GM18526 (cell line): ENCODE measurements around the gene RBM4B.

Source experiments
- POLR2A ChIP-seq: IDR thresholded peaks from 3 replicates; pipeline ENCODE4 v1.6.1; 2011; ENCODE audit not compliant: insufficient read length; ENCODE audit errors: extremely low read depth

Gene RBM4B

DNA sequence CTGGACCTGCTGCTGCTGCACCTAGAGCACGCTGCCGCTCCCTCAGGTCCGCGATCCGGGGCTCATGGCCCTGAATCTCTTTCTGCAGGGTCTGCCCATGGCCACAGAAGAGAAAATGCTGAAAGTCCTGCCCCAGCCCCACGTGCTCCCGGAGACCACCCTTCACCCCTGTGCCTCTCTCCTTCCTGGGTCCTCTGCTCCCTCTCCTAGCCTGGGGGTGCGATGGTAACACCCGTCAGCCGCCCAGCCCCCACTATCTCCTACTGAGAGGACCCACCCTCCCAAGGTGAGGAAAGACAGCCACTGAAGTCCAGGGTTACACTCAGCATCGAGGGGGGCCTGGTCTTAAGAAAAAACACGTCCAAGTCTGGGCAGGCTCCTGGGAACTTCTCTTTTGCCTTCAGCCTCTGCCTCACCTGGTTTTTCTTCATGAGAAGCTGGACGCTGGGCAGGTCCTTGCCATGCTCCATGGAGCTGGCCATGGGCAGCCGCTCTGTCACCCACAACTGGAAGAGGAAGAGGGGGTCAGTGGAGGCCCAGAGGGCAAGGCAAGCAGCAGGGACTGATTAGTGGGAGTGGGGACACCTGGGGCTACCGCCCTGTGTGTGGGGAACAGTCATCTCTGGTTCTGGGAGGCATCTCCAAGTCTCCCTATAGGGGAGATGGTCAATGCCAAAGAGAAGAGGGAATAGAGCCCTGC lies 15.8 kb upstream of the RBM4B start:
- TF ChIP-seq POLR2A = no peak

DNA sequence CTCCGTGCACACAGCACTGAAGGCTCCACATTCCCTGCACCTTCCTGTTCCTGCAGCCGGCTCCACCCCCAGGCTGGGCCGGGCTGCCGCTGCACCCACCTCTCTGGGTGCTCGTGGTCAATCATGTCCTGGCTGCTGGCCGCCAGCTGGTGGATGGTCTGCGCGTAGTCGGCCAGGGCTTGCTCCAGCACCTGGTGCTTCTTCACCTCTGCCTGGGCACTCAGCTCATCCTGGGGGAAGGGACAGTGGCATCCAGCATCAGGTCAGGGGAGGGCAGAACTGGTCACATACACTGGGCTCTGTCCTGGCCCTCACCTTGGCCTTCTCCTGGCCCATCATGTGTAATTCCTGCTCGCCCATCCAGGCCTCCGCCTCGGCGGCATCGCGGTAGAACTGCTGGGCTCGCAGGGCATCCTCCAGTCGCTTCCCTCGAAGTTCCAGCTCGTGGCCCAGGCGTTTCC lies 15.2 kb upstream of the RBM4B start:
- no peak for TF ChIP-seq POLR2A

DNA sequence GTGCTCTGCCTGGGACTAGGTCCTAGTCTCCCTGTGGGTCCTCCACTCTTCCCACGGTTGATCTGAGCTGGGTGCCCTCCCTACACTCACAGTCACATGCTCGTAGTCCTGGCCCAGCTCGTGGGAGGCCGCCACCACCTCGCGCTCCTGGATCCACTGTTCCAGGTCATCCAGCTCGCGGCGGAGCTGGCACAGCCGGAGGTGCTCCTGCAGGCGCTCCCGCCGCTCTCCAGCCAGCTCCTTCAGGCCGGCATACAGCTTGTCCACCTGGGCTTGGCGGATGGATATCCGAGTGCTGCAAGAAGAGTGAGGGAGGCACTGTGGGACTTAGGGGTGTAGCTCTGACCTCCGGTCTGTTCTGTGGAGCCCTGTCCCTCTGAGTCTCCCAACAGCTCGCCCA lies 14.8 kb upstream of the RBM4B start:
- TF ChIP-seq POLR2A = no peak

GRCh38 chr11:66691311-66691980 lies 13.8 kb upstream of the RBM4B start:
- no peak for TF ChIP-seq POLR2A

GRCh38 chr11:66689661-66690590 lies 12.2 kb upstream of the RBM4B start:
- TF ChIP-seq POLR2A = no peak

DNA sequence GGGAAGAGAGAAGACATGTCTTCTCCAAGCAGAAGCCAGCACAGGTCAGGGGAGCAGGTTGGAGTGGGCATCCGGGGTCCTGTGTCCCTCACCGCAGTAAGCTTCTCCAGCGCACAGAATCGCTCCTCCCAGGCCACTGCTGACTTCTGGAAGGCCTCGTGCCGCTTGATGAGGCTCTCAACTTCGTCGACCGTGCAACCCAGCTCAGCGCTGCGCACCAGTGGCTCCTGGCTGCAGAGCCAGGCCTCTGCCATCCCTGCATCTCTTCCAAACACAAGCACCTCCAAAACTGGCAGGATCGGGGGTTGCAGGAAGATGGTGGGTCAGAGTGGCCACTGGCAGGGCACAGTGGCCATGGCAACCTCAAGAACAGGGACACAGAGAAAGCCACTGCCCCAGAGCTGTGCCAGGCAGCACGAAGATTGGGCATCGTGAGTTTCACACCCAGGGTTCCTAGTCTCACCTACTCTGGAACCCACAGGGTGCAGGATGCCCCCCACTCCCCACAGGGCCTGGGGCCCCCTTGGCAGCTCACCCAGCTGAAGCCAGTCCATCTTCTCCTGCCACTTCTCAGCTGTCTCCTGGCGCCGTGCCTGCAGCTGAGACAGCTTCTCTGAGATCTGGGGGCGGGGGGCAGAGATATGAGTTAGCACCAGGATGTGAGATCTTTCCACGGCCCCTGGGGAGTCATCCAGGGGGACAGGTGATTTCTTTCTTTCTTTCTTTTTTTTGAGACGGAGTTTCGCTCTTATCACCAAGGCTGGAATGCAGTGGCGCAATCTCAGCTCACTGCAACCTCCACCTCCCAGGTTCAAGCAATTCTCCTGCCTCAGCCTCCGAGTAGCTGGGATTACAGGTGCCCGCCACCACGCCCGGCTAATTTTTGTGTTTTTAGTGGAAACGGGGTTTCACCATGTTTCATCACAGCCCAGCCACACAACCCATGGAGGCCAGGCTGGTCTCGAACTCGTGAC lies 11.2 kb upstream of the RBM4B start:
- no peak for TF ChIP-seq POLR2A

DNA sequence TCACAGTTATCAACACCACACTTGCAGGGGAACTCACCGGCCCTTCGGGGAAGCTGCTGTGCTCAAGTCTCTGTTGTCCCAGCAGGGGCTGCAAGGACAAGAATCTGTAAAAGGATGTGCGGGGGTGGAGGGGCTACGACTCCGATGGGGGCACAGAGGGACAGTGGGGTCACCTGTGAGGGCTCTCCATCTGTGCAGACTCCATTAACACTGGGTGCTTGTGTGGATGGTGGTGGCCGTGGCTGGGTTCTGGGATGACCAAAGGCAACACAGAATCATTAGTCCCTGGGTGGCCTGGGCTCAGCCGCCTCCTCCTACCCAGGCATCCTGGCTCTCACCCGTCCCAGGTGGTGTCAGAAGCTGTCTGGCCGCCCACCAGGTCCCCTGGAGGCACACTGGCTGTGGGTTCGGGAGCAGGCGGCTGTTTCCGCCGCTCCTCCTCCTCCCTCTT lies 10.2 kb upstream of the RBM4B start:
- no peak for TF ChIP-seq POLR2A

DNA sequence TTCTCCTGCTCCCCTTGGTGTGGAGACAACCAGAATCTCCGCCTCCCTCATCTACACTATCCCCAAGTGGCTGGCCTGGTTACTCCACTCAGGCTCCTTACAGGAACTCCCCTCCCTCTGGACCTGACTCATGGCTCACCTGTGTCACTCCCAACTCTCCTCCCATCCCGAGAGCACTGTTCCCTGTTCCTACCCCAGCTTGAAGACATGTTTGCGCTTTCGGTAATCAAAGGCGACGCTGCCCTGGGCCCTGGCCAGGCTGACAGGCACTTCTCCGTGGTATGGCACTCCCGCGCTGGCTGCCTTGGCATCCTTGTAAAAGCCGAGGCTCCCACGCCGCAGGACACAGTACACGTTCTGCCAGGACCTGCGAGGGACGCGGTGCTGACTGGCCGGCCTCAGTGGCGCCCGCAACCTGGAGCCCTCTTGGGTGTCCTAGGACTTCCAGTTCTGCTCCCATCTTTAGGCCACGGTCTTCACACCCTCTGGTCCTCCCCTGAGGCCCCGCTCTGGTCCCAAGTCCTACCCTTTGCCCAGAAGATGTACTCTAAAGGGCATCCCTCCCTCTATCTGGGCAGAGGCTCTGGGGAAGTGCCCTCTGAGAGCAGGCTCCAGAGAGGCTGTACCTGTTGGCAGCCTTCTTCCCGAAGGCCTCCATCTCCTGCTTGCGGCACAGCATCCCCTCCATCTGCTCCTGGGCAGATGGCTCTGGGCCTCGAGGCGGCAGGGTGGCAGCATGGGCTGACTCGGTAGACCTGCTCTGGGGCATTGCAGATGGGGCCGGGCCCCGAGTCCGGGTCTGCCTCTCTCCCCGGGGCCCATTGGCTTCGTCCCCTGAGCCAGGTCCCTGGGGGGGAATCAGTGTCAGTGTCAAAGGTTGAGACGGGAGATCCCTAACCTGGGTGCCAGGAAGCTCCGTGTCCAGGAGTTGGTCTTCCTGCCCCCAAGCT lies 9.4 kb upstream of the RBM4B start:
- no peak for TF ChIP-seq POLR2A

GRCh38 chr11:66686100-66686785 lies 8.6 kb upstream of the RBM4B start:
- no peak for TF ChIP-seq POLR2A

GRCh38 chr11:66685276-66686099 lies 7.8 kb upstream of the RBM4B start:
- no peak for TF ChIP-seq POLR2A

DNA sequence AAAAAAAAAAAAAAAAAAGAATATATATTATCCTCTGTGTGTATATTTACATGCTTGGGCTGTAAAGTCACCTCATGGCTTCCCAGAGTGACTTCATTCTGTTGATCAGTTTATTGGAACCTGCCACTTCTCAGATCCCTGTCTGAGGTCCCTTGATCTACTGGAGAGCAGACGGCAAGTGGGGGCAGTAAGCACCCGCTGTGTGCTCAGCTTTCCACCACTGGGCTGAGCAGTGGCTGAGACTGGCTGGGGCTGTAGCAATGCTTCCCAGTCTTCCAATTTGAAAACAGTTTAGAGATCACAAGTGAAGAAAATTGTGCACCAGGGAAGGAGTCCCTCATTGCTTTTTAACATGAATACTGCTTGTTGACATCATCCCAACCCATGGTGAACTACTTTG lies 6.9 kb upstream of the RBM4B start:
- no peak for TF ChIP-seq POLR2A

DNA sequence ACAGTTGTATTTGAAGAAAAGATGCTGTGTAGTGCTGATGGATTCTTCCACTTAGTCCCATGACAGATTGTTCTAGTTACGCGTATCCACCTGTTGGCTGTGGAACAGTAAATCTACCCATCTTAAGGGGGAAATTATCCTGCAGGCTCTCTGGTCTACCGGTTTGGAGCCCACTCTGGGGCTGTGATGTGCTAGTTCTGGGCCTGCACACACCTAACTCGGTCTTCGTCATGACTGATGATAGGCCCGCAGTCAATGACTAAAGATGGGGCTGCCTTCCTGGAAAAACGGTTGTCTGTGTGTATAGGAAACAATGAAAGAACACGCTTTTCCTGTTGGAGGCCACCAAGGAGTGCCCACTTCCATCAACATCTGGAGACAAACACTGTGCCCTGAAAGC lies 6.2 kb upstream of the RBM4B start:
- TF ChIP-seq POLR2A = no peak
